GM19452 (cell line): ENCODE results near the gene MICOS13.

ENCODE experiments used
- ATAC-seq: cut with Tn5 transposase; IDR thresholded peaks from one replicate; pipeline ENCODE4 v1.9.1; 2021; ENCODE audit not compliant: unreplicated experiment

Gene MICOS13

GRCh38 chr19:5687360-5688198, 7.3 kb upstream of the MICOS13 start:
- ATAC-seq, result no peak

GRCh38 chr19:5686647-5687359, 6.5 kb upstream of the MICOS13 start:
- ATAC-seq, result peak; percentile 51

GRCh38 chr19:5686326-5686646, 6.0 kb upstream of the MICOS13 start:
- no peak for ATAC-seq

- no peak for ATAC-seq
These were observed 4.5 kb upstream of the MICOS13 start for GRCh38 chr19:5684694-5685430.

- ATAC-seq, result no peak
These were observed 3.0 kb upstream of the MICOS13 start for GRCh38 chr19:5683177-5683886.

GRCh38 chr19:5682107-5682482, 1.8 kb upstream of the MICOS13 start:
- ATAC-seq, result no peak

- ATAC-seq, result no peak
These were observed 1.2 kb upstream of the MICOS13 start for GRCh38 chr19:5681391-5682106.

GRCh38 chr19:5680084-5680436, 256 bp downstream of the MICOS13 start:
- ATAC-seq, result no peak

- ATAC-seq, result no peak
These were observed 830 bp downstream of the MICOS13 start for GRCh38 chr19:5679289-5680083.

- ATAC-seq, result no peak
These were observed 2.1 kb downstream of the MICOS13 start for GRCh38 chr19:5678071-5678718.

- ATAC-seq, result no peak
These were observed 2.7 kb downstream of the MICOS13 start for GRCh38 chr19:5677580-5677979.

- no peak for ATAC-seq
These were observed 3.2 kb downstream of the MICOS13 start for GRCh38 chr19:5677136-5677535.

GRCh38 chr19:5676772-5677105, 3.6 kb downstream of the MICOS13 start:
- ATAC-seq, result no peak

- ATAC-seq, result no peak
These were observed 4.1 kb downstream of the MICOS13 start for GRCh38 chr19:5676105-5676771.

- ATAC-seq, result no peak
These were observed 5.6 kb downstream of the MICOS13 start for GRCh38 chr19:5674714-5675113.

- ATAC-seq, result no peak
These were observed 6.6 kb downstream of the MICOS13 start for GRCh38 chr19:5673752-5674151.

- no peak for ATAC-seq
These were observed 7.4 kb downstream of the MICOS13 start for GRCh38 chr19:5672708-5673459.

GRCh38 chr19:5671600-5671999, 8.7 kb downstream of the MICOS13 start:
- no peak for ATAC-seq
